A549 (cell line): ENCODE measurements around the gene ALG12. TPM values are rescaled to one million over a fixed set of nuclear protein-coding genes. Genes with fewer than 3 reads are reported as not detected.

Source experiments
- ATAC-seq, 2 experiments: fragments of 200-7000 bp in 1 of 2; fragments of >200 bp in 1 of 2; cut with Nextera tagmentation in 1 of 2; cut with Tn5 transposase in 1 of 2; 3 replicates each; pipeline versions ENCODE4 v1.8.0 to v1.9.1; 2018 to 2020; ENCODE audit warnings: mild to moderate bottlenecking in 1 of 2, moderate library complexity in 1 of 2
- CTCF ChIA-PET: fragments of 300-600 bp; sonication (Branson Sonifier 250); formaldehyde crosslinking; extraction: SDS; loops from one replicate; lab custom pipeline; 2021; ENCODE audit warnings: antibody characterized with exemption, inconsistent platforms; lab: Yijun Ruan, JAX
- POLR2A ChIA-PET: fragments of 350-600 bp; formaldehyde crosslinking; extraction: SDS; loops from one replicate; lab custom pipeline; 2021; ENCODE audit warnings: antibody characterized with exemption, inconsistent platforms; lab: Yijun Ruan, JAX
- DNase-seq, 2 experiments: peaks; one replicate each; pipeline versions ENCODE4 v3.0.0 to v3.0.0-alpha.2; 2011 to 2016; ENCODE audit warnings: low read depth in 1 of 2, low spot score in 1 of 2
- FAIRE-seq: peaks from 2 replicates; lab custom pipeline; 2011; peaks lifted over from hg19 to GRCh38; lab: Jason Lieb, UNC
- H3K27ac ChIP-seq, 2 experiments: fragments of >200 bp; sonication (Bioruptor Twin); formaldehyde crosslinking; 3 replicates each; pipeline ENCODE4 v1.5.1; 2016 to 2017
- H3K4me1 ChIP-seq: fragments of >200 bp; sonication (Bioruptor Twin); formaldehyde crosslinking; 3 replicates; pipeline ENCODE4 v1.6.1; 2016
- H3K4me2 ChIP-seq: fragments of >200 bp; sonication (Bioruptor Twin); formaldehyde crosslinking; 3 replicates; pipeline ENCODE4 v1.6.1; 2016
- H3K4me3 ChIP-seq: fragments of >200 bp; sonication (Bioruptor Twin); formaldehyde crosslinking; 3 replicates; pipeline ENCODE4 v1.5.1; 2016
- H3K9me3 ChIP-seq: fragments of >200 bp; sonication (Bioruptor Twin); formaldehyde crosslinking; 3 replicates; pipeline ENCODE4 v1.6.1; 2016
- BHLHE40 ChIP-seq: IDR thresholded peaks from 2 replicates; pipeline ENCODE4 v1.6.1; 2012; ENCODE audit warnings: low read depth, low read length, inconsistent platforms
- CHD2 ChIP-seq: fragments of 150-350 bp; IDR thresholded peaks from 2 replicates; pipeline ENCODE4 v1.6.1; 2014; ENCODE audit warnings: low read length; ENCODE audit not compliant: partially characterized antibody
- CHD4 ChIP-seq: fragments of 200-600 bp; sonication (generic); IDR thresholded peaks from 2 replicates; pipeline ENCODE4 v1.6.1; 2016; ENCODE audit warnings: antibody characterized with exemption, mild to moderate bottlenecking, borderline replicate concordance
- CTCF ChIP-seq: fragments of >200 bp; sonication (Bioruptor Twin); formaldehyde crosslinking; IDR thresholded peaks from 3 replicates; pipeline ENCODE4 v1.5.1; 2016
- EHF ChIP-seq: fragments of 250-450 bp; sonication (Bioruptor Pico); IDR thresholded peaks from 2 replicates; pipeline ENCODE4 v1.5.0; 2020; ENCODE audit warnings: mild to moderate bottlenecking
- ESRRA ChIP-seq: fragments of 150-350 bp; IDR thresholded peaks from 2 replicates; pipeline ENCODE4 v1.6.1; 2014; ENCODE audit warnings: mild to moderate bottlenecking, low read length, borderline replicate concordance
- HOXB13 ChIP-seq: fragments of 250-450 bp; sonication (Bioruptor Pico); IDR thresholded peaks from 2 replicates; pipeline ENCODE4 v1.5.0; 2020; ENCODE audit warnings: low read depth, mild to moderate bottlenecking, moderate library complexity
- MAFK ChIP-seq: fragments of 450-650 bp; IDR thresholded peaks from 2 replicates; pipeline ENCODE4 v1.6.1; 2014; ENCODE audit not compliant: partially characterized antibody
- NPAS2 ChIP-seq: fragments of 250-450 bp; sonication (Bioruptor Pico); IDR thresholded peaks from 2 replicates; pipeline ENCODE4 v1.8.0; 2022; ENCODE audit warnings: mild to moderate bottlenecking, moderate library complexity, borderline replicate concordance
- PBX3 ChIP-seq: IDR thresholded peaks from 2 replicates; pipeline ENCODE4 v1.6.1; 2012
- PHF8 ChIP-seq: fragments of 200-600 bp; sonication (generic); IDR thresholded peaks from 2 replicates; pipeline ENCODE4 v1.6.1; 2016; ENCODE audit warnings: low read depth, mild to moderate bottlenecking, antibody characterized with exemption, moderate library complexity, borderline replicate concordance
- POLR2AphosphoS2 ChIP-seq: conservative IDR thresholded peaks from 2 replicates; pipeline ENCODE4 v1.6.1; 2012; ENCODE audit warnings: low read length, improper control_type of control experiment, inconsistent platforms
- RAD21 ChIP-seq, 2 experiments: fragments of >200 bp in 1 of 2; sonication (Bioruptor Twin) in 1 of 2; formaldehyde crosslinking in 1 of 2; IDR thresholded peaks in 1 of 2; conservative IDR thresholded peaks in 1 of 2; 2 replicates in 1 of 2; 3 replicates in 1 of 2; pipeline ENCODE4 v1.6.1; 2012 to 2018; ENCODE audit warnings: inconsistent platforms in 1 of 2
- RCOR1 ChIP-seq: fragments of 150-350 bp; IDR thresholded peaks from 2 replicates; pipeline ENCODE4 v1.6.1; 2014; ENCODE audit warnings: antibody characterized with exemption, low read length, low read depth
- REST ChIP-seq: fragments of 200-600 bp; sonication (generic); IDR thresholded peaks from 2 replicates; pipeline ENCODE4 v1.6.1; 2016; ENCODE audit warnings: antibody characterized with exemption, mild to moderate bottlenecking, moderate library complexity
- RFX5 ChIP-seq: fragments of 450-650 bp; IDR thresholded peaks from 2 replicates; pipeline ENCODE4 v1.7.1; 2014; ENCODE audit warnings: antibody characterized with exemption, mild to moderate bottlenecking, moderate library complexity
- RNF2 ChIP-seq: fragments of 200-600 bp; sonication (generic); IDR thresholded peaks from 2 replicates; pipeline ENCODE4 v1.6.1; 2016; ENCODE audit warnings: low read depth, mild to moderate bottlenecking, antibody characterized with exemption, moderate library complexity, borderline replicate concordance
- USF2 ChIP-seq: fragments of 450-650 bp; IDR thresholded peaks from 2 replicates; pipeline ENCODE4 v1.6.1; 2014; ENCODE audit warnings: antibody characterized with exemption
- ZNF302 ChIP-seq: fragments of 250-450 bp; sonication (Bioruptor Pico); IDR thresholded peaks from 2 replicates; pipeline ENCODE4 v1.9.0; 2021; ENCODE audit warnings: inconsistent platforms, mild to moderate bottlenecking, moderate library complexity
- ZSCAN20 ChIP-seq: fragments of 250-450 bp; sonication (Bioruptor Pico); IDR thresholded peaks from 2 replicates; pipeline ENCODE4 v1.8.0; 2022; ENCODE audit warnings: mild to moderate bottlenecking, moderate library complexity
- WGBS: methylation state at CpG from one replicate; pipeline ENCODE4 v1.1.6; 2017; ENCODE audit errors: missing lambda C conversion rate; 5-methylcytosine and 5-hydroxymethylcytosine counted together
- polyA plus RNA-seq, 4 experiments: library from polyadenylated mRNA; depleted of rRNA in 3 of 4; stranded (reverse); fragments of >200 nt; fragmentation: RNase III in 1 of 4; extraction: RNeasy Plus Mini Kit Qiagen cat#74134 plus additional on column Dnase treatment in 1 of 4; gene quantifications; 2 replicates in 3 of 4; 3 replicates in 1 of 4; pipeline ENCODE4 v1.2.3, GENCODE V29; 2011 to 2017
- TF ChIP-seq, protein P1 (sequence below): fragments of 250-450 bp; sonication (Bioruptor Pico); IDR thresholded peaks from 2 replicates; pipeline ENCODE4 v1.5.0; 2021; ENCODE audit warnings: mild to moderate bottlenecking, moderate library complexity, borderline replicate concordance
- TF ChIP-seq, protein P2 (sequence below): IDR thresholded peaks from 2 replicates; pipeline ENCODE4 v1.6.1; 2012

ALG12 gene
- polyA plus RNA-seq, 2 of the 4 experiments (the other 2 are of a cell fraction) = 4.4 to 7.7 TPM

GRCh38 chr22:49914256-49914655, 4.0 kb downstream of the ALG12 start:
- FAIRE-seq = no peak
- POLR2A ChIA-PET = no interaction called here
- no peak for DNase-seq

DNA sequence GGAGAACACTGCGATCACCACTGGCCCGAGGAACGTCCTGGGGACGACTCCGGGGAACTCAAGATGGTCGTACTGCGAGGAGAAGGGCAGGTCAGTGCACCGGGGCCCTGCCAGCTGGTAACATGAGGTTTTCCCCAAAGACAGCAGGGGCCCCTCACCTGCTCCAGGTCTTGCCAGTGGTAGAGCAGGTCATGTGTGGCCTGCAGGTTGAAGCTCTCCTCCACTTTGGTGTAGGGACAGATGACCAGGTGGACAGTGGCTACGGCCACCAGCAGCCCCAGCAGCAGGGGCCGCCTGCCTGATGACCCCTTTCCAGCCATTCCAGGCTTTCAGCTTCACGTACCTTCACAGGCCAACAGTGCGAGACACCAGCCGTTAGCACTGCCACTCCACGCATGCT, 4.8 kb downstream of the ALG12 start:
- TF ChIP-seq HOXB13 = no peak
- no peak for TF ChIP-seq NPAS2 (CRISPR knock-in tag)
- no peak for TF ChIP-seq RNF2
- TF ChIP-seq ZNF302 (CRISPR knock-in tag) = no peak
- TF ChIP-seq PHF8 = no peak
- TF ChIP-seq PBX3 = no peak
- no peak for TF ChIP-seq MAFK
- TF ChIP-seq, protein P1, sequence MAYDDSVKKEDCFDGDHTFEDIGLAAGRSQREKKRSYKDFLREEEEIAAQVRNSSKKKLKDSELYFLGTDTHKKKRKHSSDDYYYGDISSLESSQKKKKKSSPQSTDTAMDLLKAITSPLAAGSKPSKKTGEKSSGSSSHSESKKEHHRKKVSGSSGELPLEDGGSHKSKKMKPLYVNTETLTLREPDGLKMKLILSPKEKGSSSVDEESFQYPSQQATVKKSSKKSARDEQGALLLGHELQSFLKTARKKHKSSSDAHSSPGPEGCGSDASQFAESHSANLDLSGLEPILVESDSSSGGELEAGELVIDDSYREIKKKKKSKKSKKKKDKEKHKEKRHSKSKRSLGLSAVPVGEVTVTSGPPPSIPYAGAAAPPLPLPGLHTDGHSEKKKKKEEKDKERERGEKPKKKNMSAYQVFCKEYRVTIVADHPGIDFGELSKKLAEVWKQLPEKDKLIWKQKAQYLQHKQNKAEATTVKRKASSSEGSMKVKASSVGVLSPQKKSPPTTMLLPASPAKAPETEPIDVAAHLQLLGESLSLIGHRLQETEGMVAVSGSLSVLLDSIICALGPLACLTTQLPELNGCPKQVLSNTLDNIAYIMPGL (CRISPR knock-in tag) = no peak
- TF ChIP-seq RCOR1 = no peak
- TF ChIP-seq RAD21 (conservative IDR thresholded peaks at IDR 0.05 in 1 of 2, IDR thresholded peaks at IDR 0.05 in 1 of 2) = no peak
- no peak for TF ChIP-seq ESRRA
- TF ChIP-seq CHD2 = no peak
- TF ChIP-seq, protein P2, sequence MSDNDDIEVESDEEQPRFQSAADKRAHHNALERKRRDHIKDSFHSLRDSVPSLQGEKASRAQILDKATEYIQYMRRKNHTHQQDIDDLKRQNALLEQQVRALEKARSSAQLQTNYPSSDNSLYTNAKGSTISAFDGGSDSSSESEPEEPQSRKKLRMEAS = no peak
- no peak for TF ChIP-seq CHD4
- TF ChIP-seq BHLHE40 = no peak
- no peak for TF ChIP-seq POLR2AphosphoS2
- no peak for TF ChIP-seq USF2
- TF ChIP-seq REST = no peak
- no peak for TF ChIP-seq EHF
- H3K4me2 ChIP-seq = no peak overlapping the region
- ATAC-seq = no peak
- DNase-seq = no peak
- no peak overlapping the region for H3K4me3 ChIP-seq
- POLR2A ChIA-PET = no interaction called here
- CTCF ChIA-PET = interaction anchor here (0.9 kb wide), 1 partner anchor 117 kb away, joined by 3 read pairs; no protein-coding TSS in a partner anchor
- H3K27ac ChIP-seq = no peak overlapping the region
- H3K9me3 ChIP-seq = no peaks in the 10 kb centered on the region
- no peaks in the 10 kb centered on the region for H3K4me1 ChIP-seq
- WGBS = 93% methylated on average over 14 of the region's 14 CpGs
- no peak for FAIRE-seq

More at GRCh38 chr22:49914256-49914655, 4.0 kb downstream of the ALG12 start:
- no peak overlapping the region for H3K4me3 ChIP-seq
- H3K4me2 ChIP-seq = no peak overlapping the region
- CTCF ChIA-PET = interaction anchor here (0.9 to 1.0 kb wide), 2 partner anchors 17 to 116 kb away, joined by 3 read pairs; no protein-coding TSS in a partner anchor
- 90% methylated on average over 5 of the region's 12 CpGs for WGBS
- ATAC-seq = no peak
- H3K9me3 ChIP-seq = no peaks in the 10 kb centered on the region
- H3K27ac ChIP-seq = no peak overlapping the region
- peaks cover 3% of the 10 kb centered on the region; the same call in 1 of the 3 replicates for H3K4me1 ChIP-seq
- TF ChIP-seq EHF = no peak
- TF ChIP-seq RCOR1 = no peak
- no peak for TF ChIP-seq RFX5
- TF ChIP-seq CTCF = no peak
- no peak for TF ChIP-seq ZSCAN20 (CRISPR knock-in tag)
